ENCODE results near the gene TP53I3. TPM values are rescaled to one million over a fixed set of nuclear protein-coding genes. Genes with fewer than 3 reads are reported as not detected.
"Not testable (repeated sequence)": the region's sequence is repeated elsewhere in the genome, so short reads cannot be mapped to it uniquely, and the experiment has no call there.

TP53I3 gene
- total RNA-seq, 4 donors from 2014 or later, result 83.2 to 257 (median 128) TPM

DNA sequence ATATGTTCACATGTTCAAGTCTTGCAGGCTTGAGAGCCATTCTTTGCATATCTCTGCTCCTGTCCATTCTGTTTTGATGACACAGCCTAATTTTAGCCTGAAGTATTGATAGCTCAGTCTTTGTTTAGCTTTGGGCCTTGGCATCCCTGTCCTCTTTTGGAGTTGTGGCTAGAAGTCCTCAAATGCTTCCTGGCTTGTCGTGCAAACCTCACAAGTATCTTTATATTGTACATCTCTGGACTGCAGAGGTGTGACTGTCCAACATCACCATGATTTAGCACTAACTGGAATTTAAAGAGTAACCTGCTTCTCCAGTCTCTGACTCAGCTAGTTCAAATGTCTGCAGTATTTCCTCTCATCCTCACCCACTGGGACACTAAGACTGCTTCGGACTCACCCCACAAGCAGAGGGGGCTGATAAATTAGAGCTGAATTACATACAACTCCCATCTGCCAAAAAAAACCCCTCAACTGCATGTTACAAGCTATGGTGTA lies 26.8 kb upstream of the TP53I3 start:
- no peak for DNase-seq
- H3K9me3 ChIP-seq, result peaks cover 0 to 4% of the 10 kb centered on the region in 2 donors
- H3K36me3 ChIP-seq, result no peaks in the 10 kb centered on the region
- H3K4me3 ChIP-seq, result no peak overlapping the region
- H3K4me1 ChIP-seq, result no peaks in the 10 kb centered on the region
- in situ Hi-C loops (cut with MboI; ENCODE audit: low pct_ligation_motif_present in 1 of 4, low pct_unique_long_range_greater_than_20kb in 1 of 4, low sequenced_read_pairs in 3 of 4) (no loop called here), intact Hi-C loops (cut with DNase I; ENCODE audit: low total_unique reads) (no loop called here)
- WGBS, 2 donors (ENCODE audit: low coverage in 1 of 2), result 76% methylated on average over 2 of the region's 2 CpGs; no CpG with 5 or more reads in 1 of the 2 donors
- H3K27ac ChIP-seq, result no peak overlapping the region
- TF ChIP-seq POLR2AphosphoS5 (IDR thresholded peaks at IDR 0.05) (no peak), EP300 (IDR thresholded peaks at IDR 0.05; ENCODE audit: low read depth) (no peak)
- no peaks in the 10 kb centered on the region for H3K27me3 ChIP-seq

DNA sequence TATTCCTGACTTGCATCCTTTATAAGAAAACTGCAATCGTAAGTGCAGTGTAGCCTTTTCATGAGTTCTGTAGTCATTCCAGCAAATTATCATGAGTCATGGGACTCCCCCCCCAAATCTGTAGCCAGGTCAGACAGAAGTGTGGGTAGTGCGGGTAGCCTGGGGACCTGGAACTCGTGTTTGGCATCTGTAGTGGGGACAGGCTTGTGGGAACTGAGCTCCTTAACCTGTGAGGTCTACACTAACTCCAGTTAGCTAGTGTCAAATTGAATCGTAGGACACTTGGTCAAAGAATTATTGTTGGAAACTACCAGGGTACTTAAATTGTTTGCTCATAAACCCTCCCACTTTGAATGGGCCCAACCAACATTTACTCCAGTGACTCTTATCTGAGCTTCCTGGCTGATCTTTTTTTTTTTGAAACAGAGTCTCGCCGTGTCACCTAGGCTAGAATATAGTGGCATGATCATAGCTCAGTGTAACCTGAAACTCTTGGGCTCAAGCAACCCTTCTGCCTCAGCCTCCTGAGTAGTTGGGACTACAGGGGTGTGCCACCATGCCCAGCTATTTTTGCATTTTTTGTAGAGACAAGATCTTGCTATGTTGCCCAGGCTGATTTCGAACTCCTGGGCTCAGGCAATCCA lies 26.1 kb upstream of the TP53I3 start:
- no peak for TF ChIP-seq EP300 (IDR thresholded peaks at IDR 0.05; ENCODE audit: low read depth)
- TF ChIP-seq POLR2AphosphoS5 (IDR thresholded peaks at IDR 0.05), result no peak
- in situ Hi-C loops (cut with MboI; ENCODE audit: low pct_ligation_motif_present in 1 of 4, low pct_unique_long_range_greater_than_20kb in 1 of 4, low sequenced_read_pairs in 3 of 4), result no loop called here
- Histone ChIP-seq H3K9me3 (peaks cover 0 to 4% of the 10 kb centered on the region in 2 donors), H3K4me1 (no peaks in the 10 kb centered on the region), H3K27me3 (no peaks in the 10 kb centered on the region), H3K27ac (no peak overlapping the region), H3K36me3 (no peaks in the 10 kb centered on the region), H3K4me3 (no peak overlapping the region)
- intact Hi-C loops (cut with DNase I; ENCODE audit: low total_unique reads), result no loop called here
- no peak for DNase-seq
- 86% methylated on average over 7 of the region's 7 CpGs; no CpG with 5 or more reads in 1 of the 2 donors for WGBS, 2 donors (ENCODE audit: low coverage in 1 of 2)

DNA sequence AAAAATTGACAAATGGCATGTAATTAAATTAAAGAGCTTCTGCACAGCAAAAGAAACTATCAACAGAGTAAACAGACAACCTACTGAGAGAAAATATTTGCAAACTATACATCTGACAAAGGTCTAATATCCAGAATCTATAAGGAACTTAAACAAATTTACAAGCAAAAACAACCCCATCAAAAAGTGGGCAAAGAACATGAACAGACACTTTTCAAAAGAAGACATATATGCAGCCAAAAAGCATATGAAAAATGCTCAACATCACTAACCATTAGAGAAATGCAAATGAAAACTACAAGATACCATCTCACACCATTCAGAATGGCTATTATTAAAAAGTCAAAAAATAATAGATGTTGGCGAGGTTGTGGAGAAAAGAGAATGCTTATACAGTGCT lies 24.8 kb upstream of the TP53I3 start:
- H3K27me3 ChIP-seq; H3K36me3 ChIP-seq; H3K4me1 ChIP-seq; in situ Hi-C loops (cut with MboI; ENCODE audit: low pct_ligation_motif_present in 1 of 4, low pct_unique_long_range_greater_than_20kb in 1 of 4, low sequenced_read_pairs in 3 of 4); H3K9me3 ChIP-seq; DNase-seq; H3K4me3 ChIP-seq; H3K27ac ChIP-seq; intact Hi-C loops (cut with DNase I; ENCODE audit: low total_unique reads): not testable (repeated sequence)
- 78 to 96% methylated on average over 1 of the region's 1 CpG for WGBS, 2 donors (ENCODE audit: low coverage in 1 of 2)

- Histone ChIP-seq H3K27me3 (no peaks in the 10 kb centered on the region), H3K27ac (no peak overlapping the region), H3K4me1 (no peaks in the 10 kb centered on the region), H3K4me3 (no peak overlapping the region), H3K9me3 (peaks cover 0 to 4% of the 10 kb centered on the region in 2 donors), H3K36me3 (no peaks in the 10 kb centered on the region)
- WGBS, 2 donors (ENCODE audit: low coverage in 1 of 2), result 90 to 94% methylated on average over 1 of the region's 1 CpG
- in situ Hi-C loops (cut with MboI; ENCODE audit: low pct_ligation_motif_present in 1 of 4, low pct_unique_long_range_greater_than_20kb in 1 of 4, low sequenced_read_pairs in 3 of 4), result no loop called here
- intact Hi-C loops (cut with DNase I; ENCODE audit: low total_unique reads), result no loop called here
- DNase-seq, result no peak
- TF ChIP-seq, protein P1, sequence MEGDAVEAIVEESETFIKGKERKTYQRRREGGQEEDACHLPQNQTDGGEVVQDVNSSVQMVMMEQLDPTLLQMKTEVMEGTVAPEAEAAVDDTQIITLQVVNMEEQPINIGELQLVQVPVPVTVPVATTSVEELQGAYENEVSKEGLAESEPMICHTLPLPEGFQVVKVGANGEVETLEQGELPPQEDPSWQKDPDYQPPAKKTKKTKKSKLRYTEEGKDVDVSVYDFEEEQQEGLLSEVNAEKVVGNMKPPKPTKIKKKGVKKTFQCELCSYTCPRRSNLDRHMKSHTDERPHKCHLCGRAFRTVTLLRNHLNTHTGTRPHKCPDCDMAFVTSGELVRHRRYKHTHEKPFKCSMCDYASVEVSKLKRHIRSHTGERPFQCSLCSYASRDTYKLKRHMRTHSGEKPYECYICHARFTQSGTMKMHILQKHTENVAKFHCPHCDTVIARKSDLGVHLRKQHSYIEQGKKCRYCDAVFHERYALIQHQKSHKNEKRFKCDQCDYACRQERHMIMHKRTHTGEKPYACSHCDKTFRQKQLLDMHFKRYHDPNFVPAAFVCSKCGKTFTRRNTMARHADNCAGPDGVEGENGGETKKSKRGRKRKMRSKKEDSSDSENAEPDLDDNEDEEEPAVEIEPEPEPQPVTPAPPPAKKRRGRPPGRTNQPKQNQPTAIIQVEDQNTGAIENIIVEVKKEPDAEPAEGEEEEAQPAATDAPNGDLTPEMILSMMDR (IDR thresholded peaks at IDR 0.05), result no peak
- TF ChIP-seq EP300 (IDR thresholded peaks at IDR 0.05; ENCODE audit: low read depth) (no peak), POLR2AphosphoS5 (IDR thresholded peaks at IDR 0.05) (no peak), POLR2A (IDR thresholded peaks at IDR 0.05) (no peak)
Measured at GRCh38 chr2:24107336-24107735, 22.7 kb upstream of the TP53I3 start.

GRCh38 chr2:24106786-24107185 lies 22.2 kb upstream of the TP53I3 start:
- no peak for DNase-seq
- intact Hi-C loops (cut with DNase I; ENCODE audit: low total_unique reads) (no loop called here), in situ Hi-C loops (cut with MboI; ENCODE audit: low pct_ligation_motif_present in 1 of 4, low pct_unique_long_range_greater_than_20kb in 1 of 4, low sequenced_read_pairs in 3 of 4) (no loop called here)
- Histone ChIP-seq H3K4me1 (no peaks in the 10 kb centered on the region), H3K4me3 (no peak overlapping the region), H3K9me3 (peaks cover 0 to 4% of the 10 kb centered on the region in 2 donors), H3K36me3 (no peaks in the 10 kb centered on the region), H3K27me3 (no peaks in the 10 kb centered on the region), H3K27ac (no peak overlapping the region)
- TF ChIP-seq POLR2AphosphoS5 (IDR thresholded peaks at IDR 0.05) (no peak), EP300 (IDR thresholded peaks at IDR 0.05; ENCODE audit: low read depth) (no peak), POLR2A (IDR thresholded peaks at IDR 0.05) (no peak)
- TF ChIP-seq, protein P1 (IDR thresholded peaks at IDR 0.05), result no peak
